ES-I3 (cell line): Measurements from ENCODE around the gene ZNF33B.
"Not testable (repeated sequence)": the region's sequence is repeated elsewhere in the genome, so short reads cannot be mapped to it uniquely, and the experiment has no call there.

Source experiments
- H3K36me3 ChIP-seq: 2 replicates; pipeline ENCODE4 v1.6.1; 2013; ENCODE audit warnings: mild to moderate bottlenecking, low read length, control low read depth, moderate library complexity; ENCODE audit not compliant: insufficient read depth
- H3K4me1 ChIP-seq: 2 replicates; pipeline ENCODE4 v1.6.1; 2013; ENCODE audit warnings: mild to moderate bottlenecking, control low read depth, low read length; ENCODE audit not compliant: insufficient read depth
- H3K9ac ChIP-seq: 2 replicates; pipeline ENCODE4 v1.6.1; 2013; ENCODE audit warnings: low read depth, mild to moderate bottlenecking, low read length, moderate library complexity
- H3K9me3 ChIP-seq: 2 replicates; pipeline ENCODE4 v1.6.1; 2013; ENCODE audit warnings: mild to moderate bottlenecking, low read length, moderate library complexity; ENCODE audit not compliant: control insufficient read depth, insufficient read depth

Gene ZNF33B

DNA sequence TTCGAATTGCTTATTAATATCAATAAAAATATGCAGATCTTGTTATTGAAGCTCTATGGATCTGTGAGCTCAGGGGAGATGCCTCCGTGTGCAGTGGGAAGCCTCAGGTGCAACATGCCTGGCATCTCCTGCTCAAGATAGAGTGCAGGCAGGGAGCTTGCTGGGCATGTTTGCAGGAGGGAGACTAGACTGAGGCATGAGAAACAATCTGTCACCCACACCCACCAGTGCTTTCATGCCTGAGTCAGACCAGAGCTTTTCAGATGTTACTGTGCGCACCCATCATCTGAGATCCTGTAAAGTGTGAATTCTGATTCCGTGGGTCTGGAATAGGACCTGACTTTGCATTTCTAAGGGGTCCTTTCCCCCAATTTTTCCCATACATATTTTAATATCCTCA, 62.0 kb downstream of the ZNF33B start:
- H3K9me3 ChIP-seq, result no peaks in the 10 kb centered on the region
- H3K36me3 ChIP-seq, result no peaks in the 10 kb centered on the region
- H3K9ac ChIP-seq, result no peak overlapping the region
- no peaks in the 10 kb centered on the region for H3K4me1 ChIP-seq

DNA sequence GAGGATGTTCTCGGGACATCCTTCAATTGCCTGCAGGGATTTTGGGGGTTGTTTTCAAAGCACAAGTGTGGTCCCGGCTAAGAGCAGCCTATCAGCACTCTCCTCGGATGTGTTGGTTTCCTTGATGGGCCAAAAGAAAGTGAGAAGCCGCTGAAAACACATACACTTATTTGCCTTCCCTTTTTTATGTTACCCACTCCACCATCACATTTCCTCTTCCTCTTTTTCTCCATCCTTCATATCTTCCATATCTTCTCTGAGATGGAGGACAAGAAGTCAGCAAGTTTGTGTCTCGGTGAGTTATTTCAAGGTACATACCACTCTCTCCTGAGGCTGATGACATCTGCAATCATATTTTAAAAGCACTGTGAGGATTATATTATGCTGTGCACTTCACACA, 64.0 kb downstream of the ZNF33B start:
- Histone ChIP-seq H3K9ac (no peak overlapping the region), H3K4me1 (no peaks in the 10 kb centered on the region), H3K9me3 (no peaks in the 10 kb centered on the region), H3K36me3 (no peaks in the 10 kb centered on the region)

DNA sequence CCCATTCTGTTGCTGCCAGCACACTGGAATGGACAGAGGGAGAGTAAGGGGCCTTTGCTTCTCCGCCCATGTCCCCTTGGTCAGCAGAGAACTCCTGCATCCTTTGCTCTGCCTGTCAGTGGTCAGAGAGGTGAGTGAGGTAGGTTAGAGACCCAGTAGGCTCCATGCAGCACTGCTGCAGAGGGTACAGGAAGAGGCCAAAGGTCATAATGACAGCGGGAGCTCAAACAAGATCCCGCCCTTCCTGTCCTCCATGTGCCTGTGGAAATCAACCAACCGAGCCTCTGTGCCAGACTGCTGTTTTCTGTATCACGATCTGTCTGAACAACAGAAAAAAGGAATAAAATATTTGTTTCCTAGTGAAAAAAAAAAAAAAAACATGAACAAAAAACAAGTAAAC, 81.4 kb downstream of the ZNF33B start:
- no peaks in the 10 kb centered on the region for H3K36me3 ChIP-seq
- no peaks in the 10 kb centered on the region for H3K4me1 ChIP-seq
- no peak overlapping the region for H3K9ac ChIP-seq
- H3K9me3 ChIP-seq, result no peaks in the 10 kb centered on the region

DNA sequence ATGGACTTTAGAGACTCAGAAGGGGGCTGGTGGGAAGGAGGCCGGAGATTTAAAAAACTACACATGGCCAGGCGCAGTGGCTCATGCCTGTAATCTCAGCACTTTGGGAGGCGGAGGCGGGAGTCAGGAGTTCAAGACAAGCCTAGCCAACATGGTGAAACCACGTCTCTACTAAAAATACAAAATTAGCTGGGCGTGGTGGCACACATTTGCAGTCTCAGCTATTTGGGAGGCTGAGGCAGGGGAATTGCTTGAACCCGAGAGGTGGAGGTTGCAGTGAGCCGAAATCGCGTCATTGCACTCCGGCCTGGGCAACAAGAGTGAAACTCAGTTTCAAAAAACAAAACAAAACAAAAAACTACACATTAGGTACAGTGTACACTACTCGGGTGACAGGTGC, 84.8 kb downstream of the ZNF33B start:
- not testable (repeated sequence) for H3K36me3 ChIP-seq, H3K9ac ChIP-seq, H3K9me3 ChIP-seq, H3K4me1 ChIP-seq

- no peaks in the 10 kb centered on the region for H3K36me3 ChIP-seq
- H3K9ac ChIP-seq, result peak overlapping the region; percentile 63; the same call in 1 of the 2 replicates
- no peaks in the 10 kb centered on the region for H3K4me1 ChIP-seq
- H3K9me3 ChIP-seq, result no peaks in the 10 kb centered on the region
Measured at GRCh38 chr10:42553064-42553407, 85.3 kb downstream of the ZNF33B start.

- H3K9ac ChIP-seq, result peak overlapping the region; percentile 63
- H3K4me1 ChIP-seq, result no peaks in the 10 kb centered on the region
- H3K36me3 ChIP-seq, result no peaks in the 10 kb centered on the region
- H3K9me3 ChIP-seq, result no peaks in the 10 kb centered on the region
Measured at GRCh38 chr10:42552188-42553063, 85.9 kb downstream of the ZNF33B start.

- H3K4me1 ChIP-seq, result no peaks in the 10 kb centered on the region
- H3K9ac ChIP-seq, result peak overlapping the region; percentile 63; the same call in 1 of the 2 replicates
- no peaks in the 10 kb centered on the region for H3K36me3 ChIP-seq
- H3K9me3 ChIP-seq, result no peaks in the 10 kb centered on the region
Measured at GRCh38 chr10:42551582-42552187, 86.7 kb downstream of the ZNF33B start.

DNA sequence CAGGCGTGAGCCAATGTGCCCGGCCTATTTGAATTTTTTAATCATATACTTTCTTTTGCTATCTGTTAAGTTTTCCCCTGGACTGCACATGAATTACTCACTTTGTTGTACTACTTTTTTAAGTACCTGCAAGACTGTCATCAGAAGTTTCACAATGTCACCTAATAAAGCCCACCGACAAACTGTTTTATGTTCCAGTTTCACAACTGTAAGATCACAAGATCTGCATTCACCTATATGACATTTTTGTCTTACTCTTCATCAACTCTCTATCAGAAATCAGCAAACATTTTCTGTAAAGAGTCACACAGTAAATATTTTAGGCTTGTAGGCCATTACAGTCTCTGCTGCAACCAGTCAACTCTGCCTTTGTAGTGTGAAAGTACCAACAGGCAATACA, 88.5 kb downstream of the ZNF33B start:
- H3K36me3 ChIP-seq, result no peaks in the 10 kb centered on the region
- no peaks in the 10 kb centered on the region for H3K4me1 ChIP-seq
- H3K9me3 ChIP-seq, result 0 out of 2 replicates have a peak, but pooled peaks cover 4% of the 10 kb centered on the region
- H3K9ac ChIP-seq, result no peak overlapping the region

DNA sequence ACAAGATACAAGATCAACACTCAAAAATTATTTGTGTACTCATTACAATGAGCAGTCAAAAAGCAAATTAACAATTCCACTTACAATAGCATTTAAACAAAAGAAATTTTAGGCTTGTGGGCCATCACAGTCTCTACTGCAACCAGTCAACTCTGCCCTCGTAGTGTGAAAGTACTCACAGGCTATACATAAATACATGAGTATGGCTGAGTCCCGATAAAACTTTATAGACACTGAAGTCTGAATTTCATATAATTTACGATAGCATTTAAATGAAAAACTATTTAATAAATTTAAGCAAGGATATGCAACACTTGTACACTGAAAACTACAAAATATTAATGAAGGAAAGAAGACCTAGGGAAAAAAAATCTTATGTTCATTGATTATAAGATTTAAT, 90.1 kb downstream of the ZNF33B start:
- H3K36me3 ChIP-seq, result no peaks in the 10 kb centered on the region
- H3K4me1 ChIP-seq, result no peaks in the 10 kb centered on the region
- H3K9me3 ChIP-seq, result 0 out of 2 replicates have a peak, but pooled peaks cover 4% of the 10 kb centered on the region
- H3K9ac ChIP-seq, result no peak overlapping the region

DNA sequence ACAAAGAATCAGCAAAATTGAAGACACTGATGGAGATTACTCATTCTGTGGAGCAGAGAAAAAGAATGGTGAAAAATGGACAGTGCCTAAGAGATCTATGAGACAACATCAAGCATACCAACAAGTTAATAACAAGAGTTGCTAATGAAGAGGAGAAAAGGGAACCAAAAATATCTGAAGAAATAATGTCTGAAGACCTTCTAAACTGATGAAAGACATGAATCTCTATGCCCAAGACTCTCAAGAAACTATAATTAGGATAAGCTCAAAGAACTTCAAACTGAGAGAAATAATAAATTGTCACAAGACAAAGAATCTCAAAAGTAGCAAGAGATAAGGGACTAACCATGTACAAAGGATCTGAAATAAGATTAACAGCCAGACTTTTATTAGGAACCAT, 93.4 kb downstream of the ZNF33B start:
- no peaks in the 10 kb centered on the region for H3K36me3 ChIP-seq
- H3K9me3 ChIP-seq, result peaks cover 4% of the 10 kb centered on the region; the same call in 1 of the 2 replicates
- H3K9ac ChIP-seq, result no peak overlapping the region
- no peaks in the 10 kb centered on the region for H3K4me1 ChIP-seq

GRCh38 chr10:42543840-42544372, 94.5 kb downstream of the ZNF33B start:
- Histone ChIP-seq H3K36me3 (no peaks in the 10 kb centered on the region), H3K4me1 (no peaks in the 10 kb centered on the region), H3K9me3 (peaks cover 7% of the 10 kb centered on the region), H3K9ac (no peak overlapping the region)
